ENCODE data around the gene PLA2G4D. TPM values are rescaled to one million over a fixed set of nuclear protein-coding genes. Genes with fewer than 3 reads are reported as not detected.

PLA2G4D gene
- total RNA-seq, 1 experiment from 2014 or later = 0.24 TPM

DNA sequence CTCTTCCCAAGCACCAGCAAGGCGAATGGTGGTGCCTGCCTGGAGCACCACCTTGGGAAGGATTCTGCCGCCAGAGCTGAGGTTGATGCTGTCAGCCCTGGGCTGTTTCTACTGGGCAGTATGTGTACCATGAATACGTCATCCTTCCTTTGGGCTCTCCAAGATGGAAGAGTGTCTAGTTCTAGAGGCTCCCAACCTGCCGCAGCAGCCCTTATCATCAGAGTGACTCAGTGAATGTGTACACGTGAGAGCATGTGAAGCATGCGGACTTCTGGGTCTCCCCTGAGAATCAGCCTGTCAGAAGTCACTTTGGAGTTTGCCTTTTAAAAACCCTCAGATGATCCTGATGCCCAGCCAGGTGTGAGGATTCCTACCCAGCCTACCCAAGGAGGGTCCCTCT lies 20.9 kb downstream of the PLA2G4D start:
- Mint-ChIP-seq H3K9me3 (no peaks in the 10 kb centered on the region), H3K4me1 (peaks cover 7% of the 10 kb centered on the region), H3K27ac (no peak overlapping the region), H3K36me3 (no peaks in the 10 kb centered on the region), H3K27me3 (ENCODE audit: low read depth) (no peaks in the 10 kb centered on the region), H3K4me3 (no peak overlapping the region)
- ChIA-PET POLR2A (no interaction called here), CTCF (interaction anchor here (0.6 to 2.8 kb wide), 7 partner anchors 8 to 312 kb away, joined by 3 to 31 read pairs (median 4); no protein-coding TSS in a partner anchor)
- no peak for DNase-seq (ENCODE audit: low spot score)
- ATAC-seq = no peak
- TF ChIP-seq CREB1 (CRISPR knock-in tag; IDR thresholded peaks at IDR 0.05) (no peak), ZNF121 (CRISPR knock-in tag; IDR thresholded peaks at IDR 0.05) (no peak), ESRRA (CRISPR knock-in tag; IDR thresholded peaks at IDR 0.05; ENCODE audit: borderline replicate concordance) (no peak), GABPB1 (CRISPR knock-in tag; IDR thresholded peaks at IDR 0.05) (no peak), SP1 (CRISPR knock-in tag; conservative IDR thresholded peaks at IDR 0.05) (no peak), FOXK1 (CRISPR knock-in tag; IDR thresholded peaks at IDR 0.05) (no peak), ZNF263 (CRISPR knock-in tag; IDR thresholded peaks at IDR 0.05; ENCODE audit: low read depth) (no peak), TP53 (CRISPR knock-in tag; IDR thresholded peaks at IDR 0.05) (no peak), FOXP1 (CRISPR knock-in tag; IDR thresholded peaks at IDR 0.05; ENCODE audit: borderline replicate concordance) (no peak), MXD4 (CRISPR knock-in tag; IDR thresholded peaks at IDR 0.05; ENCODE audit: borderline replicate concordance) (no peak)
- TF ChIP-seq, protein P1, sequence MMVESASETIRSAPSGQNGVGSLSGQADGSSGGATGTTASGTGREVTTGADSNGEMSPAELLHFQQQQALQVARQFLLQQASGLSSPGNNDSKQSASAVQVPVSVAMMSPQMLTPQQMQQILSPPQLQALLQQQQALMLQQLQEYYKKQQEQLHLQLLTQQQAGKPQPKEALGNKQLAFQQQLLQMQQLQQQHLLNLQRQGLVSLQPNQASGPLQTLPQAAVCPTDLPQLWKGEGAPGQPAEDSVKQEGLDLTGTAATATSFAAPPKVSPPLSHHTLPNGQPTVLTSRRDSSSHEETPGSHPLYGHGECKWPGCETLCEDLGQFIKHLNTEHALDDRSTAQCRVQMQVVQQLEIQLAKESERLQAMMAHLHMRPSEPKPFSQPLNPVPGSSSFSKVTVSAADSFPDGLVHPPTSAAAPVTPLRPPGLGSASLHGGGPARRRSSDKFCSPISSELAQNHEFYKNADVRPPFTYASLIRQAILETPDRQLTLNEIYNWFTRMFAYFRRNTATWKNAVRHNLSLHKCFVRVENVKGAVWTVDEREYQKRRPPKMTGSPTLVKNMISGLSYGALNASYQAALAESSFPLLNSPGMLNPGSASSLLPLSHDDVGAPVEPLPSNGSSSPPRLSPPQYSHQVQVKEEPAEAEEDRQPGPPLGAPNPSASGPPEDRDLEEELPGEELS (CRISPR knock-in tag; IDR thresholded peaks at IDR 0.05) = no peak
- TF ChIP-seq, protein P2, sequence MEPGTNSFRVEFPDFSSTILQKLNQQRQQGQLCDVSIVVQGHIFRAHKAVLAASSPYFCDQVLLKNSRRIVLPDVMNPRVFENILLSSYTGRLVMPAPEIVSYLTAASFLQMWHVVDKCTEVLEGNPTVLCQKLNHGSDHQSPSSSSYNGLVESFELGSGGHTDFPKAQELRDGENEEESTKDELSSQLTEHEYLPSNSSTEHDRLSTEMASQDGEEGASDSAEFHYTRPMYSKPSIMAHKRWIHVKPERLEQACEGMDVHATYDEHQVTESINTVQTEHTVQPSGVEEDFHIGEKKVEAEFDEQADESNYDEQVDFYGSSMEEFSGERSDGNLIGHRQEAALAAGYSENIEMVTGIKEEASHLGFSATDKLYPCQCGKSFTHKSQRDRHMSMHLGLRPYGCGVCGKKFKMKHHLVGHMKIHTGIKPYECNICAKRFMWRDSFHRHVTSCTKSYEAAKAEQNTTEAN (CRISPR knock-in tag; IDR thresholded peaks at IDR 0.05) = no peak
- TF ChIP-seq, protein P3, sequence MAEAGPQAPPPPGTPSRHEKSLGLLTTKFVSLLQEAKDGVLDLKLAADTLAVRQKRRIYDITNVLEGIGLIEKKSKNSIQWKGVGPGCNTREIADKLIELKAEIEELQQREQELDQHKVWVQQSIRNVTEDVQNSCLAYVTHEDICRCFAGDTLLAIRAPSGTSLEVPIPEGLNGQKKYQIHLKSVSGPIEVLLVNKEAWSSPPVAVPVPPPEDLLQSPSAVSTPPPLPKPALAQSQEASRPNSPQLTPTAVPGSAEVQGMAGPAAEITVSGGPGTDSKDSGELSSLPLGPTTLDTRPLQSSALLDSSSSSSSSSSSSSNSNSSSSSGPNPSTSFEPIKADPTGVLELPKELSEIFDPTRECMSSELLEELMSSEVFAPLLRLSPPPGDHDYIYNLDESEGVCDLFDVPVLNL (CRISPR knock-in tag; IDR thresholded peaks at IDR 0.05; ENCODE audit: borderline replicate concordance, low read depth) = no peak
- TF ChIP-seq, protein P4, sequence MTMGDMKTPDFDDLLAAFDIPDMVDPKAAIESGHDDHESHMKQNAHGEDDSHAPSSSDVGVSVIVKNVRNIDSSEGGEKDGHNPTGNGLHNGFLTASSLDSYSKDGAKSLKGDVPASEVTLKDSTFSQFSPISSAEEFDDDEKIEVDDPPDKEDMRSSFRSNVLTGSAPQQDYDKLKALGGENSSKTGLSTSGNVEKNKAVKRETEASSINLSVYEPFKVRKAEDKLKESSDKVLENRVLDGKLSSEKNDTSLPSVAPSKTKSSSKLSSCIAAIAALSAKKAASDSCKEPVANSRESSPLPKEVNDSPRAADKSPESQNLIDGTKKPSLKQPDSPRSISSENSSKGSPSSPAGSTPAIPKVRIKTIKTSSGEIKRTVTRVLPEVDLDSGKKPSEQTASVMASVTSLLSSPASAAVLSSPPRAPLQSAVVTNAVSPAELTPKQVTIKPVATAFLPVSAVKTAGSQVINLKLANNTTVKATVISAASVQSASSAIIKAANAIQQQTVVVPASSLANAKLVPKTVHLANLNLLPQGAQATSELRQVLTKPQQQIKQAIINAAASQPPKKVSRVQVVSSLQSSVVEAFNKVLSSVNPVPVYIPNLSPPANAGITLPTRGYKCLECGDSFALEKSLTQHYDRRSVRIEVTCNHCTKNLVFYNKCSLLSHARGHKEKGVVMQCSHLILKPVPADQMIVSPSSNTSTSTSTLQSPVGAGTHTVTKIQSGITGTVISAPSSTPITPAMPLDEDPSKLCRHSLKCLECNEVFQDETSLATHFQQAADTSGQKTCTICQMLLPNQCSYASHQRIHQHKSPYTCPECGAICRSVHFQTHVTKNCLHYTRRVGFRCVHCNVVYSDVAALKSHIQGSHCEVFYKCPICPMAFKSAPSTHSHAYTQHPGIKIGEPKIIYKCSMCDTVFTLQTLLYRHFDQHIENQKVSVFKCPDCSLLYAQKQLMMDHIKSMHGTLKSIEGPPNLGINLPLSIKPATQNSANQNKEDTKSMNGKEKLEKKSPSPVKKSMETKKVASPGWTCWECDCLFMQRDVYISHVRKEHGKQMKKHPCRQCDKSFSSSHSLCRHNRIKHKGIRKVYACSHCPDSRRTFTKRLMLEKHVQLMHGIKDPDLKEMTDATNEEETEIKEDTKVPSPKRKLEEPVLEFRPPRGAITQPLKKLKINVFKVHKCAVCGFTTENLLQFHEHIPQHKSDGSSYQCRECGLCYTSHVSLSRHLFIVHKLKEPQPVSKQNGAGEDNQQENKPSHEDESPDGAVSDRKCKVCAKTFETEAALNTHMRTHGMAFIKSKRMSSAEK (CRISPR knock-in tag; IDR thresholded peaks at IDR 0.05; ENCODE audit: borderline replicate concordance) = no peak

DNA sequence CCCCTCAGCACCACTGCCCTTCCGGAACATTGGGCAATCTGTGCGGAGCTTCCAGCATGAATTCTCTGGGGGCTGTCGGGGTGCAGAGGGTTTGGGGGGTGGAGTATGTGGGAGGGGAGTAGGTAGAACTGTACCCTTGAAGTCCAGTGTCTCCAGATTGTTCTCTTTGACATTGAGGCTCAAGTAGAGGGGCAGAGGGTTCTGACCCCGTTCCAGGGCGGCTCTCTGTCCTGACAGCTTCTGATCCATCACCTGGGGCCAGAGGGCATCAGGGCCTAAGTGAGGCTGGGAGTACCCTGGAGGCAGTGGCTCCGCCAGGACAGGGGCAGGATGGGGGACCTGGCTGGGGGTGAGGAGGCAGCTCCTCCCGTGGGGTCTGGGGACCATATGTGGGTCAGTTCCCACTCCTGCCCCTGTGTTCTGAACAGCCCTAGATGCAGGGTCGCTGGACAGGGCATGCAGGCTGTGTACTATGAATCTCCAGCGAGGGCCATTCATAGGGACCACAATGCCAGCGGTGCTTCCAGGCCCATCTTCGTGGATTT lies 22.1 kb downstream of the PLA2G4D start:
- CTCF ChIA-PET = interaction anchor here (1.3 to 7.9 kb wide), 3 partner anchors 10 to 61 kb away, joined by 4 to 164 read pairs (median 31); no protein-coding TSS in a partner anchor
- no peak for TF ChIP-seq HMGA2 (CRISPR knock-in tag; IDR thresholded peaks at IDR 0.05)
- TF ChIP-seq TEAD4 (CRISPR knock-in tag; IDR thresholded peaks at IDR 0.05) = no peak
- TF ChIP-seq, protein P5, sequence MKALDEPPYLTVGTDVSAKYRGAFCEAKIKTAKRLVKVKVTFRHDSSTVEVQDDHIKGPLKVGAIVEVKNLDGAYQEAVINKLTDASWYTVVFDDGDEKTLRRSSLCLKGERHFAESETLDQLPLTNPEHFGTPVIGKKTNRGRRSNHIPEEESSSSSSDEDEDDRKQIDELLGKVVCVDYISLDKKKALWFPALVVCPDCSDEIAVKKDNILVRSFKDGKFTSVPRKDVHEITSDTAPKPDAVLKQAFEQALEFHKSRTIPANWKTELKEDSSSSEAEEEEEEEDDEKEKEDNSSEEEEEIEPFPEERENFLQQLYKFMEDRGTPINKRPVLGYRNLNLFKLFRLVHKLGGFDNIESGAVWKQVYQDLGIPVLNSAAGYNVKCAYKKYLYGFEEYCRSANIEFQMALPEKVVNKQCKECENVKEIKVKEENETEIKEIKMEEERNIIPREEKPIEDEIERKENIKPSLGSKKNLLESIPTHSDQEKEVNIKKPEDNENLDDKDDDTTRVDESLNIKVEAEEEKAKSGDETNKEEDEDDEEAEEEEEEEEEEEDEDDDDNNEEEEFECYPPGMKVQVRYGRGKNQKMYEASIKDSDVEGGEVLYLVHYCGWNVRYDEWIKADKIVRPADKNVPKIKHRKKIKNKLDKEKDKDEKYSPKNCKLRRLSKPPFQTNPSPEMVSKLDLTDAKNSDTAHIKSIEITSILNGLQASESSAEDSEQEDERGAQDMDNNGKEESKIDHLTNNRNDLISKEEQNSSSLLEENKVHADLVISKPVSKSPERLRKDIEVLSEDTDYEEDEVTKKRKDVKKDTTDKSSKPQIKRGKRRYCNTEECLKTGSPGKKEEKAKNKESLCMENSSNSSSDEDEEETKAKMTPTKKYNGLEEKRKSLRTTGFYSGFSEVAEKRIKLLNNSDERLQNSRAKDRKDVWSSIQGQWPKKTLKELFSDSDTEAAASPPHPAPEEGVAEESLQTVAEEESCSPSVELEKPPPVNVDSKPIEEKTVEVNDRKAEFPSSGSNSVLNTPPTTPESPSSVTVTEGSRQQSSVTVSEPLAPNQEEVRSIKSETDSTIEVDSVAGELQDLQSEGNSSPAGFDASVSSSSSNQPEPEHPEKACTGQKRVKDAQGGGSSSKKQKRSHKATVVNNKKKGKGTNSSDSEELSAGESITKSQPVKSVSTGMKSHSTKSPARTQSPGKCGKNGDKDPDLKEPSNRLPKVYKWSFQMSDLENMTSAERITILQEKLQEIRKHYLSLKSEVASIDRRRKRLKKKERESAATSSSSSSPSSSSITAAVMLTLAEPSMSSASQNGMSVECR (CRISPR knock-in tag; IDR thresholded peaks at IDR 0.05; ENCODE audit: borderline replicate concordance) = no peak
- TF ChIP-seq SMAD3 (CRISPR knock-in tag; IDR thresholded peaks at IDR 0.05; ENCODE audit: borderline replicate concordance) = no peak
- no peak for TF ChIP-seq FOXJ3 (CRISPR knock-in tag; IDR thresholded peaks at IDR 0.05; ENCODE audit: borderline replicate concordance)

More for the DNA sequence above, 22.1 kb downstream of the PLA2G4D start:
- DNase-seq (ENCODE audit: low spot score) = no peak
- H3K27me3 Mint-ChIP-seq (ENCODE audit: low read depth) = no peaks in the 10 kb centered on the region
- POLR2A ChIA-PET = no interaction called here
- H3K36me3 Mint-ChIP-seq = no peaks in the 10 kb centered on the region
- H3K27ac Mint-ChIP-seq = no peak overlapping the region
- H3K9me3 Mint-ChIP-seq = no peaks in the 10 kb centered on the region
- ATAC-seq = no peak
- H3K4me3 Mint-ChIP-seq = no peak overlapping the region
- H3K4me1 Mint-ChIP-seq = peaks cover 3% of the 10 kb centered on the region
